Thyroid gland (tissue), 4 donors: ENCODE data around the gene CST7. TPM values are rescaled to one million over a fixed set of nuclear protein-coding genes. Genes with fewer than 3 reads are reported as not detected.

Source experiments
- DNase-seq, 2 donors: peaks; one replicate each; pipeline ENCODE4 v3.0.0-alpha.2; 2019
- H3K27ac ChIP-seq, 3 donors: fragments of 200-600 bp; sonication (generic); 1 replicate in 2 of 3; 2 replicates in 1 of 3; pipeline ENCODE4 v1.5.1; 2016 to 2019; ENCODE audit warnings: mild to moderate bottlenecking in 1 of 3, moderate library complexity in 1 of 3
- H3K27me3 ChIP-seq: fragments of 200-600 bp; sonication (generic); one replicate; pipeline ENCODE4 v1.5.1; 2019
- H3K36me3 ChIP-seq, 2 donors: fragments of 200-600 bp; sonication (generic); one replicate each; pipeline ENCODE4 v1.5.1; 2016 to 2019
- H3K4me1 ChIP-seq, 2 donors: fragments of 200-600 bp; sonication (generic); one replicate each; pipeline ENCODE4 v1.5.1; 2017 to 2019
- H3K4me3 ChIP-seq, 3 donors: fragments of 200-600 bp; sonication (generic); replicated peaks in 1 of 3; 1 replicate in 2 of 3; 2 replicates in 1 of 3; pipeline ENCODE4 v1.5.1; 2016; ENCODE audit warnings: mild to moderate bottlenecking in 1 of 3
- H3K9me3 ChIP-seq: fragments of 200-600 bp; sonication (generic); one replicate; pipeline ENCODE4 v1.5.1; 2017
- CTCF ChIP-seq, 6 experiments: fragments of 200-600 bp in 3 of 6; fragments of 450-650 bp in 3 of 6; sonication (generic) in 3 of 6; IDR thresholded peaks; one replicate each; pipeline ENCODE4 v1.5.1; 2016 to 2019; ENCODE audit warnings: antibody characterized with exemption in 6 of 6, mild to moderate bottlenecking in 2 of 6, inconsistent platforms in 1 of 6, moderate library complexity in 1 of 6
- POLR2A ChIP-seq, 2 donors: fragments of 450-650 bp; IDR thresholded peaks; one replicate each; pipeline ENCODE4 v1.6.1; 2017; ENCODE audit warnings: antibody characterized with exemption in 2 of 2, mild to moderate bottlenecking in 2 of 2, moderate library complexity in 1 of 2
- WGBS, 2 donors: methylation state at CpG; one replicate each; pipeline ENCODE4 v1.1.5; 2017; 5-methylcytosine and 5-hydroxymethylcytosine counted together
- intact Hi-C: fragments of 100-400 bp; cut with DNase I; formaldehyde crosslinking; loops from one replicate; pipeline ENCODE4 v1.15.1; 2023
- total RNA-seq, 4 donors: library from RNA; depleted of rRNA; stranded (reverse); fragments of >200 nt; gene quantifications; one replicate each; pipeline ENCODE4 v1.2.3, GENCODE V29; 2016

The CST7 gene
- total RNA-seq, 4 donors from 2014 or later, result 1.3 to 3.6 (median 2.5) TPM

GRCh38 chr20:24990810-24991252 is 41.8 kb downstream of the CST7 start:
- H3K4me1 ChIP-seq, result peaks cover 62 to 63% of the 10 kb centered on the region in 2 donors
- no peaks in the 10 kb centered on the region for H3K27me3 ChIP-seq
- H3K4me3 ChIP-seq, result peak overlapping the region in 1 of 3 donors; percentile 71
- H3K9me3 ChIP-seq, result no peaks in the 10 kb centered on the region
- H3K27ac ChIP-seq, result peak overlapping the region in 1 of 3 donors; percentile 20
- no peak for DNase-seq
- intact Hi-C loops, result loop anchor here (5.0 kb wide), 1 partner anchor 406 kb away; no protein-coding TSS in a partner anchor
- H3K36me3 ChIP-seq, result no peaks in the 10 kb centered on the region
- 81 to 89% methylated on average over 2 of the region's 2 CpGs for WGBS, 2 donors
- TF ChIP-seq CTCF (IDR thresholded peaks at IDR 0.05) (no peak), POLR2A (IDR thresholded peaks at IDR 0.05) (no peak)

GRCh38 chr20:24991897-24992486 is 42.9 kb downstream of the CST7 start:
- H3K4me1 ChIP-seq, result peaks cover 58 to 59% of the 10 kb centered on the region in 2 donors
- intact Hi-C loops, result loop anchor here (5.0 kb wide), 1 partner anchor 405 kb away; no protein-coding TSS in a partner anchor
- DNase-seq, result no peak

GRCh38 chr20:24992487-24993205 is 43.6 kb downstream of the CST7 start, which contains the start of gene APMAP:
APMAP (minus strand) TSS chr20:24992751; CDS start chr20:24992688, 63 bp downstream.
- no peaks in the 10 kb centered on the region for H3K9me3 ChIP-seq
- intact Hi-C loops, result loop anchor here (5.0 kb wide), 1 partner anchor 405 kb away; no protein-coding TSS in a partner anchor
- TF ChIP-seq CTCF (IDR thresholded peaks at IDR 0.05) (peak in 1 of 6 experiments; percentile 7), POLR2A (IDR thresholded peaks at IDR 0.05) (peak; percentile 95 to 100)
- DNase-seq, result peak; percentile 96
- peaks cover 52 to 57% of the 10 kb centered on the region in 2 donors for H3K4me1 ChIP-seq
- H3K27me3 ChIP-seq, result no peaks in the 10 kb centered on the region
- peak within 1 kb of the TSS; percentile 49 to 91 (median 71) for H3K4me3 ChIP-seq
- 0 to 1% methylated on average over 8 to 32 of the region's 69 CpGs for WGBS, 2 donors
- no peaks in the 10 kb centered on the region for H3K36me3 ChIP-seq
- peak within 1 kb of the TSS; percentile 82 to 95 (median 88) for H3K27ac ChIP-seq

More at GRCh38 chr20:24991897-24992486, 42.9 kb downstream of the CST7 start:
- WGBS, 2 donors, result 0 to 1% methylated on average over 28 to 36 of the region's 36 CpGs
- H3K27me3 ChIP-seq, result no peaks in the 10 kb centered on the region
- peak overlapping the region; percentile 49 to 91 (median 71) for H3K4me3 ChIP-seq
- no peaks in the 10 kb centered on the region for H3K36me3 ChIP-seq
- no peak for TF ChIP-seq POLR2A (IDR thresholded peaks at IDR 0.05)
- H3K9me3 ChIP-seq, result no peaks in the 10 kb centered on the region
- peak overlapping the region; percentile 82 to 95 (median 88) for H3K27ac ChIP-seq

- Histone ChIP-seq H3K27ac (peak overlapping the region; percentile 82 to 95 (median 88)), H3K9me3 (no peaks in the 10 kb centered on the region), H3K36me3 (no peaks in the 10 kb centered on the region), H3K4me1 (peaks cover 45 to 51% of the 10 kb centered on the region in 2 donors), H3K27me3 (no peaks in the 10 kb centered on the region), H3K4me3 (peak overlapping the region in 1 of 3 donors; percentile 71)
- WGBS, 2 donors, result 31 to 48% methylated on average over 9 of the region's 9 CpGs
- DNase-seq, result no peak
- intact Hi-C loops, result loop anchor here (2.0 to 5.0 kb wide), 2 partner anchors 185 to 404 kb away; no protein-coding TSS in a partner anchor
- TF ChIP-seq POLR2A (IDR thresholded peaks at IDR 0.05) (peak in 1 of 2 donors; percentile 2), CTCF (IDR thresholded peaks at IDR 0.05) (peak in 5 of 6 experiments; percentile 35 to 68 (median 53))
Measured at GRCh38 chr20:24993337-24994185, 44.5 kb downstream of the CST7 start.

- H3K27ac ChIP-seq, result peak overlapping the region; percentile 16 to 95 (median 88)
- no peaks in the 10 kb centered on the region for H3K36me3 ChIP-seq
- 79 to 88% methylated on average over 1 of the region's 1 CpG for WGBS, 2 donors
- H3K4me3 ChIP-seq, result no peak overlapping the region
- TF ChIP-seq CTCF (IDR thresholded peaks at IDR 0.05) (no peak), POLR2A (IDR thresholded peaks at IDR 0.05) (no peak)
- no peaks in the 10 kb centered on the region for H3K27me3 ChIP-seq
- no peaks in the 10 kb centered on the region for H3K9me3 ChIP-seq
- peaks cover 45 to 56% of the 10 kb centered on the region in 2 donors for H3K4me1 ChIP-seq
- no peak for DNase-seq
- intact Hi-C loops, result loop anchor here (2.0 to 5.0 kb wide), 2 partner anchors 185 to 403 kb away; no protein-coding TSS in a partner anchor
Measured at GRCh38 chr20:24994186-24994465, 45.1 kb downstream of the CST7 start.
